ENCODE results near the gene WASF3.

- no peak for TF ChIP-seq CTCF (IDR thresholded peaks at IDR 0.05)
- TF ChIP-seq POLR2A (IDR thresholded peaks at IDR 0.05): no peak
These were observed 170.2 kb downstream of the WASF3 start for GRCh38 chr13:26727633-26728032.
